HepG2 (cell line): ENCODE measurements around the gene ATOSB. TPM values are rescaled to one million over a fixed set of nuclear protein-coding genes. Genes with fewer than 3 reads are reported as not detected.
A peak's percentile ranks its signal among the peaks of the same experiment; 100 is the strongest.

Experiments used
- CCDC6 ChIP-seq: sonication (generic); formaldehyde crosslinking; IDR thresholded peaks from 2 replicates; pipeline ENCODE4 v1.8.1; 2022; ENCODE audit warnings: mild to moderate bottlenecking, missing genetic modification reagents, moderate library complexity
- CENPT ChIP-seq: sonication (generic); formaldehyde crosslinking; IDR thresholded peaks from 2 replicates; pipeline ENCODE4 v1.8.0; 2022; ENCODE audit warnings: low read depth, mild to moderate bottlenecking, moderate library complexity, missing genetic modification reagents
- HIC2 ChIP-seq: sonication (generic); formaldehyde crosslinking; IDR thresholded peaks from 2 replicates; pipeline ENCODE4 v1.9.0; 2022; ENCODE audit warnings: low read depth, missing genetic modification reagents
- IRF9 ChIP-seq: sonication (generic); formaldehyde crosslinking; IDR thresholded peaks from 2 replicates; pipeline ENCODE4 v1.8.0; 2022; ENCODE audit warnings: missing genetic modification reagents, mild to moderate bottlenecking, borderline replicate concordance
- JDP2 ChIP-seq: sonication (generic); formaldehyde crosslinking; IDR thresholded peaks from 2 replicates; pipeline ENCODE4 v1.8.1; 2022; ENCODE audit warnings: missing genetic modification reagents, borderline replicate concordance
- MZF1 ChIP-seq: sonication (generic); formaldehyde crosslinking; IDR thresholded peaks from 2 replicates; pipeline ENCODE4 v1.8.1; 2023; ENCODE audit warnings: mild to moderate bottlenecking, missing genetic modification reagents, borderline replicate concordance
- PHB2 ChIP-seq: fragments of 450-650 bp; IDR thresholded peaks from 2 replicates; pipeline ENCODE4 v1.6.1; 2018; ENCODE audit not compliant: partially characterized antibody
- PHF20 ChIP-seq: sonication (generic); formaldehyde crosslinking; IDR thresholded peaks from 2 replicates; pipeline ENCODE4 v1.5.0; 2020; ENCODE audit warnings: mild to moderate bottlenecking, missing genetic modification reagents
- POLR2G ChIP-seq: fragments of 200-400 bp; formaldehyde crosslinking; IDR thresholded peaks from 2 replicates; pipeline ENCODE4 v1.6.1; 2018; ENCODE audit warnings: mild to moderate bottlenecking, low read depth, low read length, moderate library complexity
- PREB ChIP-seq: sonication (generic); formaldehyde crosslinking; IDR thresholded peaks from 2 replicates; pipeline ENCODE4 v1.4.0; 2020; ENCODE audit warnings: missing genetic modification reagents
- SMAD9 ChIP-seq: sonication (generic); formaldehyde crosslinking; IDR thresholded peaks from 2 replicates; pipeline ENCODE4 v1.5.1; 2020; ENCODE audit warnings: mild to moderate bottlenecking, missing genetic modification reagents
- TBX3 ChIP-seq: fragments of 450-650 bp; IDR thresholded peaks from 2 replicates; pipeline ENCODE4 v1.6.1; 2017; ENCODE audit warnings: antibody characterized with exemption, mild to moderate bottlenecking, inconsistent platforms, borderline replicate concordance
- TFAP4 ChIP-seq: sonication (generic); IDR thresholded peaks from 2 replicates; pipeline ENCODE4 v1.6.1; 2016; ENCODE audit warnings: low read depth, borderline replicate concordance
- ZFP37 ChIP-seq: sonication (generic); formaldehyde crosslinking; IDR thresholded peaks from 2 replicates; pipeline ENCODE4 v1.4.0; 2020; ENCODE audit warnings: missing genetic modification reagents, borderline replicate concordance
- ZNF101 ChIP-seq: sonication (generic); formaldehyde crosslinking; IDR thresholded peaks from 2 replicates; pipeline ENCODE4 v1.4.0; 2020; ENCODE audit warnings: mild to moderate bottlenecking, low read depth, missing genetic modification reagents, borderline replicate concordance
- ZNF143 ChIP-seq: sonication (generic); formaldehyde crosslinking; IDR thresholded peaks from 2 replicates; pipeline ENCODE4 v1.4.0; 2020; ENCODE audit warnings: missing genetic modification reagents
- ZNF354B ChIP-seq: sonication (generic); formaldehyde crosslinking; IDR thresholded peaks from 2 replicates; pipeline ENCODE4 v1.8.0; 2022; ENCODE audit warnings: mild to moderate bottlenecking, missing genetic modification reagents
- ZNF543 ChIP-seq: sonication (generic); formaldehyde crosslinking; IDR thresholded peaks from 2 replicates; pipeline ENCODE4 v1.4.0; 2020; ENCODE audit warnings: mild to moderate bottlenecking, missing genetic modification reagents
- ZNF652 ChIP-seq: IDR thresholded peaks from 2 replicates; pipeline ENCODE4 v1.6.1; 2016; ENCODE audit warnings: low read depth, borderline replicate concordance
- polyA plus RNA-seq, 8 experiments: library from polyadenylated mRNA; depleted of rRNA in 3 of 8; stranded (reverse) in 7 of 8; unstranded in 1 of 8; fragments of >200 nt; fragmentation: Illumina TruSeq in 4 of 8; extraction: Trizol in 4 of 8; gene quantifications; 2 replicates each; pipeline versions ENCODE4 v1.2.1 to v1.2.3, GENCODE V29; 2011 to 2016; ENCODE audit warnings: low read depth in 4 of 8, missing spikeins in 1 of 8, mixed read lengths in 1 of 8; ENCODE audit not compliant: insufficient read depth in 1 of 8
- total RNA-seq, 5 experiments: library from RNA; depleted of rRNA; stranded (reverse); fragments of >200 nt; fragmentation: Illumina TruSeq; extraction: Trizol; gene quantifications; 2 replicates each; pipeline ENCODE4 v1.2.3, GENCODE V29; 2016; ENCODE audit warnings: low read depth in 1 of 5

The ATOSB gene
- total and polyA plus RNA-seq, 2 of the 13 experiments (the other 11 are each of a cell fraction or from before 2014, with no cell fraction given), result 1.9 to 6.4 TPM

GRCh38 chr9:35096035-35096849 lies 19.4 kb downstream of the ATOSB start, which contains the start of gene PIGO (continued):
- TF ChIP-seq ZNF354B, result no peak
- 0 out of 2 replicates have a peak, but pooled peaks have one; percentile 42 for TF ChIP-seq ZNF101 (CRISPR knock-in tag)
- peak; percentile 99 for TF ChIP-seq MZF1 (CRISPR knock-in tag)
- TF ChIP-seq TBX3, result no peak; the same call in 1 of the 2 replicates
- TF ChIP-seq PHF20 (CRISPR knock-in tag), result peak; percentile 98
- TF ChIP-seq ZNF543, result peak; percentile 70; the same call in 1 of the 2 replicates
- no peak for TF ChIP-seq JDP2 (CRISPR knock-in tag)
- TF ChIP-seq PHB2, result no peak
- TF ChIP-seq PREB (CRISPR knock-in tag), result no peak
- peak; percentile 97 for TF ChIP-seq POLR2G
- TF ChIP-seq SMAD9 (CRISPR knock-in tag), result no peak
- TF ChIP-seq ZNF143, result peak; percentile 51
- TF ChIP-seq TFAP4, result peak; percentile 66; the same call in 1 of the 2 replicates
- TF ChIP-seq CCDC6 (CRISPR knock-in tag), result peak; percentile 61
- peak; percentile 38; the same call in 1 of the 2 replicates for TF ChIP-seq HIC2 (CRISPR knock-in tag)
- no peak; the same call in 1 of the 2 replicates for TF ChIP-seq ZNF652 (CRISPR knock-in tag)
- peak; percentile 38; the same call in 1 of the 2 replicates for TF ChIP-seq IRF9
- peak; percentile 68; the same call in 1 of the 2 replicates for TF ChIP-seq ZFP37 (CRISPR knock-in tag)
- no peak for TF ChIP-seq CENPT (CRISPR knock-in tag)
